ENCODE results near the gene SPATA31E1.
"Not testable (repeated sequence)": the region's sequence is repeated elsewhere in the genome, so short reads cannot be mapped to it uniquely, and the experiment has no call there.

The SPATA31E1 gene

GRCh38 chr9:87882627-87883026 is at the start of gene SPATA31E1:
Gene SPATA31E1, plus strand, starts transcription at chr9:87882877. Its CDS starts 15 bp downstream, at chr9:87882892.
- DNase-seq (ENCODE audit: low spot score) = no peak

- DNase-seq (ENCODE audit: low spot score) = no peak
These were observed 48.3 kb upstream of the SPATA31E1 start for GRCh38 chr9:87834357-87834756.

- DNase-seq (ENCODE audit: low spot score) = no peak
These were observed 46.1 kb upstream of the SPATA31E1 start for GRCh38 chr9:87836536-87836935.

GRCh38 chr9:87836951-87837705 is 45.5 kb upstream of the SPATA31E1 start:
- DNase-seq (ENCODE audit: low spot score) = no peak

GRCh38 chr9:87840134-87840533 is 42.5 kb upstream of the SPATA31E1 start:
- DNase-seq (ENCODE audit: low spot score) = no peak

GRCh38 chr9:87842878-87843585 is 39.6 kb upstream of the SPATA31E1 start:
- DNase-seq (ENCODE audit: low spot score) = no peak

GRCh38 chr9:87844506-87844905 is 38.2 kb upstream of the SPATA31E1 start:
- DNase-seq (ENCODE audit: low spot score) = no peak

GRCh38 chr9:87847817-87848216 is 34.9 kb upstream of the SPATA31E1 start:
- not testable (repeated sequence) for DNase-seq (ENCODE audit: low spot score)

- DNase-seq (ENCODE audit: low spot score) = no peak
These were observed 33.4 kb upstream of the SPATA31E1 start for GRCh38 chr9:87849144-87849758.

- DNase-seq (ENCODE audit: low spot score) = no peak
These were observed 32.3 kb upstream of the SPATA31E1 start for GRCh38 chr9:87850391-87850790.

- not testable (repeated sequence) for DNase-seq (ENCODE audit: low spot score)
These were observed 31.5 kb upstream of the SPATA31E1 start for GRCh38 chr9:87851186-87851585.

GRCh38 chr9:87853302-87853701 is 29.4 kb upstream of the SPATA31E1 start:
- DNase-seq (ENCODE audit: low spot score) = no peak

- no peak for DNase-seq (ENCODE audit: low spot score)
These were observed 28.6 kb upstream of the SPATA31E1 start for GRCh38 chr9:87853876-87854579.

GRCh38 chr9:87854580-87854955 is 28.1 kb upstream of the SPATA31E1 start:
- DNase-seq (ENCODE audit: low spot score) = no peak

GRCh38 chr9:87855061-87855460 is 27.6 kb upstream of the SPATA31E1 start:
- DNase-seq (ENCODE audit: low spot score) = no peak

GRCh38 chr9:87857141-87857947 is 25.3 kb upstream of the SPATA31E1 start:
- DNase-seq (ENCODE audit: low spot score) = no peak

GRCh38 chr9:87857948-87858335 is 24.7 kb upstream of the SPATA31E1 start:
- DNase-seq (ENCODE audit: low spot score) = no peak

- no peak for DNase-seq (ENCODE audit: low spot score)
These were observed 23.5 kb upstream of the SPATA31E1 start for GRCh38 chr9:87859137-87859536.

GRCh38 chr9:87859786-87860185 is 22.9 kb upstream of the SPATA31E1 start:
- no peak for DNase-seq (ENCODE audit: low spot score)

GRCh38 chr9:87861332-87861731 is 21.3 kb upstream of the SPATA31E1 start:
- no peak for DNase-seq (ENCODE audit: low spot score)

- DNase-seq (ENCODE audit: low spot score) = no peak
These were observed 20.0 kb upstream of the SPATA31E1 start for GRCh38 chr9:87862536-87863268.

All from activated CD4-positive, alpha-beta T cell treated with anti-CD3 and anti-CD28 coated beads, Interleukin-2, Interleukin-4, amounts not matched to agents 100 ng/mL and 50 ng/mL, durations not matched to agents 16 hours and 8 hours (primary cell).